ENCODE results near the gene OR5W2.
"Not testable (repeated sequence)": the region's sequence is repeated elsewhere in the genome, so short reads cannot be mapped to it uniquely, and the experiment has no call there.

Gene OR5W2

DNA sequence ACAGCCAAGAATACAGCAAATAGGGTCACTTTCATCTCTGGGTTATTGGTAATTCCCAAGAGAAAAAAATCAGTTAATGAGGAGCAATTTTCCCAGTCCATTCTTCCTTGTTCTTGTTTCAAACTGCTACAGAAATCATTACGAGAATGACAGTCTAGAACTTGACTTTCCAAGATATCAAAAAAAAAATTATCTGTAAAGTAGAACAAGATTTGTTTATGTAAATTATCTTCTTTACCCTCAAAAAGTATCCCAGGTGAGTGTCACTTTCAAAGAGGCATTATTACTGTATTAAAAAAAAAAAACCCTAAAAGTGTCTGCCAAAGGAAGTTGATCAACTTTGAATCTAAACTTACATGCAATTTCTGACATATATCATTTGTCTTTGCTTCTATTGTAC is at the start of gene OR5W2:
Gene OR5W2, minus strand, starts transcription at position 101 of the 400 bp plus-strand sequence. Its CDS starts 0 bp downstream, at position 101.
- DNase-seq: no peak

GRCh38 chr11:55956521-55956920 is 42.1 kb upstream of the OR5W2 start:
- no peak for DNase-seq

DNA sequence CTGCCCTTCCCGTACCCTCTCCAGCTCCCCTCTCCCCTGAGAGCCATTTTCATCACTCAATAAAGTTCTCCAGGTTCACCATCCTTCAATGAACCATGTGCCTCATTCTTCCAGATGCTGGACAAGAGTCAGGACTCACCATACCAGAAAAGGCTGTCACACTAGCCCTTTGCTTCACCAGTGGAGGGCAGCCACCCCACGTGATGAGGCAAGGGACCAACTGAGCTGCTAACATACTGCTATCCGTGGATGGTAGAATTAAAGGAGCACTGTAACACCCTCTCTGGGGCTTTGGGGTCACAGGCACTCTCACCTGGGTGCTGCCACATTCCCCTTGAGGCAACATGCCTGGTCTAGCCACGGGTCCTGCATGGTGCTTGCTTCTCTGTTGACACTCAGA is 34.9 kb upstream of the OR5W2 start:
- DNase-seq: no peak

- peak; percentile 21 for DNase-seq
These were observed 28.5 kb upstream of the OR5W2 start for GRCh38 chr11:55942785-55943392.

GRCh38 chr11:55936300-55936699 is 21.9 kb upstream of the OR5W2 start, which contains the start of gene OR5I1:
OR5I1 (minus strand) TSS chr11:55936400; CDS start chr11:55936400, 0 bp downstream.
- no peak for DNase-seq

DNA sequence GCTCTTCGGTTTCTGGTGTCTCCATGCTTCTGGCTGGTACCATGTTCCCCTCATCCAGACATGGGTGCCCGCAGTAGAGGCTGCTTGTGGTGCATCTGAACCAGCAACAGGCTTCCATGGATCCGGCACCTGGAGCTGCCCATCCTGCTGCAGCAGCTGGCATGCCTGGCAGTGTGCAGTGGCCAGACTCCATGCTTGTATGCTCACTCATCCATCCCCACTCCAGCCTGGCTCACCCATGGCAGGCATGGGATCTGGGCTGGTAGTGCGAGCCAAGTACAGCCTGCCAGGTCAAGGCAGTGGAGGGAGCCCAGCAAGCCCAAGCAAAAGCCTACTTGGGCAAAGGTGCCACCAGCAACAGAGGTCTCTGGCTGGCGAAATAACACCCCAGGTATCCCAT is 6.2 kb upstream of the OR5W2 start:
- no peak for DNase-seq

DNA sequence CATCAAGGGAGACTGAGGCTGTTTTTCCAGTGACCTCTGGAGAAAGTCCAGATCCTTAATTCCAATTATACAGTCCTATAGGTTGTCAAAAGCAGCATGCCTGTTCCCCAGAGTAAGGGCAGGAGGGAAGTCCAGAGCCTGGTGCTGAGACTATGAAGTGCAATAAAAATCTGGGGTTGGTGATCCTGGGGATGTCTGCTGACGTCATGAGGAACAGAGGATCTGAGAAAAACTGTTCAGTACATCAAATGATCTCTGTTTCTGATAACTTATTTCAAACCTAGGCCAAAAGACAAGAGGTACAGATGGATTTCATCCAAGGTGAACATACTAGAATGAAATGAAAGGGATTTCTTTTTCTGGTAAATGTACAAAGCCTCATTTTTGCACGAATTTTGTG is 12.1 kb downstream of the OR5W2 start:
- DNase-seq: no peak

GRCh38 chr11:55895216-55895615 is 19.2 kb downstream of the OR5W2 start:
- DNase-seq: no peak

- DNase-seq: not testable (repeated sequence)
These were observed 28.9 kb downstream of the OR5W2 start for GRCh38 chr11:55885481-55885880.

GRCh38 chr11:55884995-55885394 is 29.4 kb downstream of the OR5W2 start:
- DNase-seq: not testable (repeated sequence)

- DNase-seq: not testable (repeated sequence)
These were observed 31.4 kb downstream of the OR5W2 start, which contains the start of gene TRIM51 for GRCh38 chr11:55882997-55883396. TRIM51 (plus strand) TSS chr11:55883297; CDS start chr11:55885429, 2,132 bp downstream.

- DNase-seq: not testable (repeated sequence)
These were observed 41.2 kb downstream of the OR5W2 start for GRCh38 chr11:55873146-55873545.

DNA sequence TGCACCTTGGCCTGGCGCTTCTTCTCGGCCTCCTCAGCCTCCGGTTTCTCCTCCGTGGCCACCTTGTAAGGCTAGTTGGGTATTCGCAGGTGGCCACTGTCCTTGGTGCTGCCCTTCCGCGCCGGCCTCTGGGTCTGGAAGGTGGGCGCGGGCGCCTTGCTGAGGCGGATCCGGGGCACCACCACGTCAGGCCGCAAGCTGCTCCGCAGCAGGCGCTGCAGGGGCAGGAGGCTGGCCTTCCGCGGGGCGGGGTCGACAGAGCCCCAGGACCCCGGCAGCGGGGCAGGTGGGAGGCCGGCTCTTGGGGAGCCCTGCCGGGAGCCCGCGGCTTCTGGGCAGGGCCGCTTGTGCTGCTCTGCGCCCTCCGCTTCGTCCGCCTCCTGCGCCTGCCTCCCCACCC is 41.7 kb downstream of the OR5W2 start:
- not testable (repeated sequence) for DNase-seq

GRCh38 chr11:55867354-55867753 is 47.0 kb downstream of the OR5W2 start:
- DNase-seq: not testable (repeated sequence)

All from NCI-H774 (cell line).